SKM-1 treated with dmso at 0.1 percent for 144 hours (cell line): ENCODE measurements around the gene BCL11A.
A peak's percentile ranks its signal among the peaks of the same experiment; 100 is the strongest.

Experiments used
- DNase-seq: peaks from one replicate; lab custom pipeline; 2025; ENCODE audit not compliant: unreplicated experiment; lab: John Stamatoyannopoulos, UW

BCL11A gene

DNA sequence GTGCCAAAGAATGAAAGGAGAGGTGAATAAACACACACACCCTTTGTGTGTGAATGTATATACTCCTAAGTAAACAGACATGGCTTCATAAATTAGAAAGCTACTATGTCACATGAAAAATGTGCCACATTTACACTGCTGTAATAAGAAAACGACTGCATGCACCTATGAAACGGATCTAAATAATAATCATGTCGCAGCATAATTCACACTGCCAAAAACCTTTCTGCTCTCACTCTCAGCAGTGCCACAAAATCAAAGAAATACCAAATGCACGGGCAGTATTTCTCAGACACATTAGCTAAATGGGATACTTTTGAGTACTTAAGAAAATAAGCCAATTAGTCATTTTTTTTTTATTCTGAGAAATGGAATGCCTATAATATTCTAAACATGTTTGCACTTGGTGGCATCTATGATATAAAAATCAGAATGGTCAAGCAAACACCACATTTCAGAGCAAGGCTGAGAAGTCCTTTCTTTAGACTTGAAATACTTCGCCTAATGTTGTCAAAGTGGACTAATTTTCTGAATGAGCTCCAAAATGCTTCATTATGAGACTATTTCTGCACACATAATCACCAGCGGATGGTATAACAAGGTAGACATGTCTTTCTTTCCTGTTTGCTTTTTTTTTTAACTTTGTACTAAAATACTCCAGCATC is 6.6 kb downstream of the BCL11A start:
- DNase-seq: no peak

DNA sequence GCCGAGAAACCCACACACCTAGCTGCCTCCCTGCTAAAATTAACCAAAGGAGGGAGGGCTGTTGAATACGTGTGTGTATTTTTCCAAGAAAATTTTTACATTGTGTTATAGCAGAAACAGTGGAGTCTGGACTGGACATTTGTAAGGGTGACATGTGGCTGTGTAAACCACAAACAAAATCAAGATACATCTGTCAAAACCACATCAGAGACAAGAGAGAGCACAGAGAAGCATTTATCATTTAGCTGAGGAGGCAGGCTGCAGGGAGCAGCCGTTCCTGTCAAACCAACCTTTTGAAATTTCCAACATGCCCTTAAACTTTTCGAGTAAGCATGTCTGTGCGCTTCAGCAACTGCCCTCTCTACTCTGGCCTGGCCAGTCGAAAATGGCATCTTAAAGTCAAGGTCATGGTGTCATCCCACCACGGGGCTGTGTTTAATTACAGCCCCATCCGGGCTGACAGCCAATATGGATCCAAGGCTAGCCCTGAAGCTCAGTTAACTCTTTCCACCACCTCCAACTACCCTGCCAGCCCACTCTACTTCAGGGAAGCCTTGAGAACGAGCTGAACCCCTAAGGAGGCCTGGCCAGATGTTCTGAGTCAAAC is 8.4 kb downstream of the BCL11A start:
- no peak for DNase-seq

DNA sequence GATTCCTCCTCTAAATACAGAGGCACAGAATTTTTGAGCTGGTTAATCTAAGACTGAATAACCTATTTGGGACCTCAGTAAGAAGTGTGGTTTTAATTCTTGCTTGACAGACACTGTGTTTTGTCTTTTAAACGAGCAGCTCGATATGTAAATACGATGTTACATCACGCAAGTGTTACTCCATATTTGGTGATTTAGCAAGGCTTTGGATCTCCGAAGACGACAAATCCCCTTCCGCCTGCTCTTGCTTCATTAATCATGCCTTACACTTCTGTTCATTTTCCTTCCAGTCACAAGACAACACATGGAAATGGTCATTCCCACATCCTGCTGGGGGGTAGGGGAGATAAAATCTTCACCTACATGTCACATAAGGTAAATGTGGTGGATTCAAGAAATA is 9.4 kb downstream of the BCL11A start:
- DNase-seq: no peak

DNA sequence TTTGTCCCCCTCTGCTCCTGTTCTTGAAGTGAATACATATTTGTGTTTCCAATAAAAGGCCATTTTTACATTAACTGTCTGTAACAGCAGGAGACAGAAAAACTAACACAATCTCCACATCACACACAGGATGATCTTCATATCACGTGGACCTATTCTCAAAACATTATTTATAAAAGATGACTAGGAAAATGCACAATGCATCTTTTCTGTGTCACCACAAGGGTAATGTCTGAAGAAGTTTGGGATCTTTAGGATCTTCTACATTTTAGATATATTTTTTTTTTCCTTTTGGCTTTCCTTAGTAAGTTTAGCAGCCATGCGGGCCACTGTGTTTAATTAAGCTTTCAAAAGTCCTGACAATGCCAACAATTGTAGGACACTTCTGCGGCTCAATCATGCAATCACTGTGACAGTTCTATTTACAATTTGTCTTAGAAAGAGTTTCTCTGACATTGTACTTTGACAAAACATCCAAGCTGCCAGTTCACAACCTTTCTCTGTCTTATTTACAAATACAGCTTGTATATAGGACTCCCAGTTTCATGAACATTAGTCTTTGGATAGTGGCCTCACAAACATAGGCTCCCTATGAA is 12.3 kb downstream of the BCL11A start:
- DNase-seq: no peak

DNA sequence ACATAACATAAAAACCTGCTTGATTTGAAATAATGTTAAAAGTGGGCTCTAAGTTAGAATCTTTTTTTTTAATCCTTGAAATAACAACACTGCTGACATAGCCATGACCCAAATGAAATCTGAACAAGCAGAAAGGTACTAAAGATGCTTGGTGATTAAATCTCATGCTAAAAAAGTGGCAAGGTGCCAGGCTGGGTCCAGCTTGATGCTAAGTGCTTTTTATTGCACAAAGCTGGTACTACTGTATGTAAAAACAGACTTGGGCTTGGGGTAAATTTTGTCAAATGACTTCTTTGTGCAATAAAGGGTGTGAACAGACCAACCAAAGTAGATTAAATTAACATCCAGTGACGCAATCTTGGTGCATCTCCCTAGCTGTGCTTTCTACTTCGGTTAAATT is 13.4 kb downstream of the BCL11A start:
- DNase-seq: no peak

DNA sequence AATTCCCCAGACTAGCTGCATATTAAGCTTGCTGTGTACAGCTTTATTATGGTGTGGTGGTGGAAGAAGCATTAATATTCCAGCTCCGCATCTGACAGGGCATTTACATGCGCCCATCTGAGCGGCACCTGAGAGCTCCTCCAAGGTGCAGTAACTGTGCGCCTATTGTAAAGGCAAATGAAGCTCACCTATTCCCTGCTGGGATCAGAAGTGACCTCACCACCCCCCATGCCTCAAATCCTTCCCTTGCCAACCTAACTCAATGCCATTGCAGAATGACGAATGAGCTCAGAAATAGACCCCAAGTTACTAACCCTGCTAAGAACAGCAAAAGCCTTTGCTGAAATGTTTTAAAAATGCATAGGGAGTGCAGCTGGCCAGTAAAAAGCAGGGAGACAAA is 14.3 kb downstream of the BCL11A start:
- no peak for DNase-seq

DNA sequence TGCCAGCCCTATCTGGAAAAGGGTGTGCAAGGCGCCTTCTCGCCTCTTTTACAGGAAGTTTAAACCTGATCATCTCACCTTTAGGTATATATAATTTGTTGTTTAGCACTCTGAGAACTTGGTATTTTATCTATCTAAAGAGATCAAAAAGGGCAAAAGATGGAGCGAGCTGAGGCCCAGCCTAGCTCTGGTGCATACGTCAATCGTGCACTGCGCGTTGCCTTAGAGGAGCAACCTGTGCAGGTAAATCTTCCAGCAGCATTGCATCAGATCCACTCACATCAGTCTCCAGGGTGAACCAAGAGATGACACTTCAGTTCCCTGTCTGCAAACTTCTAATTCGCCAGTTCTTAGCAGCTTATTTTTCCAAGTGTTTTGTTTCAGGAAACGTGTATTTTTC is 15.4 kb downstream of the BCL11A start:
- DNase-seq: no peak

DNA sequence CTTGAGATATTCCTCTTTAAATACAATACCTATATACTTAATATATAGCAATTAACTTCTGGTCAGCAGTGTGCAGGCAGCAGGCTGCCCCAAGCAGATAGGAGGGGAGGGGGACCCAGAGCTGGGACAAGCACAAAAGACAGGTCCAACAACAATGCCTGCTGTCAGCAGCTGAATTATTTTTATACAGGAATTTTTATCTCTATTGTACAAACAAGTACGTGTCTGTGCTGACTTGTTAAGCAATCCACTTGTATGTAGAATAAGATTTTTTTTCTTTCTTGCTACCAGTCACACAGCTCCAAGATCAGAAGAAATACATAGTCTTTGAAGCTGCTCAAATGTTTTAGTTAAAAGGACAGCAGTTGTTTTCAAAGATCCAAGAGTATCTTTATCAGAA is 16.7 kb downstream of the BCL11A start:
- no peak for DNase-seq

DNA sequence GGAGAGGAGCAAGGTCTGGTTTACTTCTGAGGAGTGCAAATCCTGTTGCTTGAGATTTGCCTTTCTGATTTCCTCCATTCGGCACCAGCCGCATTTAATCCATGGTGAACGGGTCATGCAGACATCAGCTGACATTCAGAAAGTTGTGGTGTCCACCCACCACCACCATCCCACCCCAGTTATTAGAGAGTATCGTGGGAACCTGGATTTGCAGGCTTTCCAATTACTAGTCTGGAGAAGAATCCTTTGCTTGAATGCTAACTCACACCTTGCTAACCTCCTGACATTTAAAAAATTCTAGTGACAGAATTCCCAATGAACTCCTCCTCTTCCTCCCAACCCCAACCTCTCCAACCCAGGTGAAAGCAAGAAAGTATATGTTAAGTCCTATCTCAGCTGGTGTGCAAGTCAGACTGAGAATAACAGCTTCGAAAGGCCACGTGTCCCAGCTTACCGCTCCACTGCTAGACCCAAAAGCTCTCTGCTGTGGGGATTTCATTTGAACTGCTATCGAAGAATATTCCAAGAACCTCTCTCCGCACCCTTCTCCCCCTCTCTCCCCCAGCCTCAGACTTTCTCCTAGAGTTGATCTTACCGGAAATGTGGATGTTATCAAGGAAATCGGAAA is 17.7 kb downstream of the BCL11A start:
- DNase-seq: no peak

DNA sequence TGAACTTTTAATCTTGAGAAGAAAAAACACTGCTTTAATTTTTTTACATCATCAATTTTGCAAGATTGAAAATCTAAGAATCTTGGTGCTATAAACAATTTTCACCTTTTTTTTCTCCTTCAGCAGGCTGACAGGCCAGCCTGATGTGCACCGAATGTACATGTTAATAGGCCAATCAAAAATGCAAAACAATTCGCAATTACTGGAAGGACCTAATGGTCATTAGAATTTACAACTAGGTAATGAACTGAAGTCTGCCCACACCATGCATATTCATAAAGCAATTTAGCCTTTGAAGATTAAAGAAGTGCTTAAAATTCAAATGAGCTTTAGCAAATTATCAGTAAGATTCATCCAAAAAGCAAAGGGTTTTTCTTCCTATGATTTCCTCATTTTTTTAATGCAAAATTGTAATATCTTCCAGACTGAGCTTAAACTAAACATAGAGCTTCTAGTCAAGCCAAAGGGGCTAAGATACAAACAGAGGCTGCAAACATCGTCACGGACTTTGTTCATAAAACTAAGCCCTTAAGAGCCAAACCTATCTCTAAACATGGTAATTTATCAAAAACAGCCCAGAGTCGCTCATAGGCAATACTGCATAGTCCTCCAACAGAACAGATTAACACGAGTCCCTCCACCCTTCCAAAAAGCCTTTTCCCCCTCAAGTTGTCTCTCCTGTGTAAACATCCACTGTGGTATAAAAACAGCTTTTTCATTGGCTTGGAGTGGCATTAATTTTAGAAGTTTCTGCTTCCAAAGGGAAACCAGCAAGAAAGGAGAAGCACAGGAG is 18.4 kb downstream of the BCL11A start:
- DNase-seq: no peak

DNA sequence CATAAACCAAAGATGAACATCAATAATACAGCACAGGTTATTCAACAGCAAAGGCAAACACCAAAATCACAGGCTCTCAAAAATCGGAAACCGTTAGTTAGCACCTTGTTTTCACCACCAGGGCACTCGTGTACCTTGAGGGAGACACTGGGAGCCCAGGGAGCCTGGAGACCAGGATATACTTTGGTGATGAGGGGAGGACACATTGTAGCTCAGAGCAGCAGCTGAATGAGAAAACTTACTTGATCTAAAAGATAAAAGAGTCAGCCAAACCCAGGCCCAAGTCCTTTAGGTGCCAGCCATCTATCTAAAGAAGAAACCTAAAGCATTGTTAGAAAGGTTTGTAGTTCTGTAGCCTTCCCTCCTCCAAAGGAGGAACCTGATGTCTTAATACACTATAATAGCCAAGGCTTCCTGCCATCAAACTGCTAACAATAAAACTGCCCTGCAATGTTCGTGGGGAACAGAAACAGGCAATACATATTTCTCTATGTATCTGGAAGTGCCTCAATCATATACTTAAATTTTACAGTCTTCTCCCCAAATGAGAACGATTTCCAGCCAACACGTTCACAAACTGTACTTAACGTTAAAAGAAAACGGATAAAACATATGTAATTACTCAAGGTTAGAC is 19.3 kb downstream of the BCL11A start:
- no peak for DNase-seq

DNA sequence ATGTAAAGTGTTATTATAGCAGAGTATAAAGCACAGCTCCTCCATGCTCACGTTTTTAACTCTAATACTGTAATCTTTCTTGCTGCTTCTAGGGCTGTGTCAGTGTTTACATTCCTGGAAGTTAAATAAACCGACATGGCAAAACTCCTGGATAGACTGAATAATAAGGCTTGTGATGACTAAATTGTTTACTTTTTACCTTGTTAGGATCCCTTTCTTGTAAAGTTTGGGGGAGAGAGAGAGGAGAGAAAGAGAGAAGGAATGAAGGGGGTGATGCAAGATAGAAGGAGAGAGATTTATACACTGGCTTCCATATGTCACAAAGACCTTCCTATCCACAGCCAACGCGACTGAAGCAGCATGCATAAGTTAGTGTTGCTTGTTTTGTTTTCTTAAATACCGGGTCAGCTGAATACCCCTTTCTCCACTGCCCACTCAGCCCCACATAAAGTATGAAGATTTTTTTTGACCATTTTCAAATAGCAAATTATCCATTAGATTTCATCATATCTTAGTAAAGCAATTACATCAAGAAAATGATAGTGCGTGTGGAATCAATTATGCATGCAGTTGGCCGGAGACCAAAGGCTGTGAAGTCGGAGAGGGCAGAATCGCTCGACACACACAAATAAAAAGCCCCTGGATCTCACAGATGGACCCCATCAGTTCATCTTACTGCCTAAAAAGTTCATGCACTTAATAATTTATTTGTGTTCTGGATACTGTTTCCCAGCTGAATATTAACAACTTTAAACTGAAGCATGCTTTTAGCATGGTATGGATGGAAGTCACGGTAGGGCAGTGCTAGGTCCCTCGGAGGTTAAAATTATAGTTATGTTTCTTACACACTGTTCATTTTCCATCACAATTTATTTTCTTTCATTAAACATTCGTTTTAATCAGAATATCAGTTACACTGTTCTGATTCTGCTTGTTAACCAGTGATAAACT is 20.1 kb downstream of the BCL11A start:
- DNase-seq: no peak

DNA sequence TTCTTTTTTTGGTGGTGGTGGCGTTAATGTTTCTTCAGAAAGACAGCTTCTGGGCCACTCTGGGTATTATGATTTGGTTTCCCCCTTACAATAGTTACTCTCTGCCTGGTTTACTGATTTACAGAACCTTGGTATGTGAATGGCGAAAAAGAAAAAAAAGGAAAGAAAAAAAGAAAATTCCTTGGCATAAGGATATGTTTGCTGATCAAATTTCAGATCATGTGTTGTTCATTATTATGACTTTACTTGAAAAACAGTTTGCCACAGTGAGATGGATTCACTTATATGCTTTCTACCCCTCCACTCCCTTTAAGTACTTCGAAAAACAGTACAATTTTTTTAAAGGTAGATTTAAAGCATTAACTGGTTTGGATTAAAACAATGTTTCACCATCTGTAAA is 21.0 kb downstream of the BCL11A start:
- DNase-seq: no peak

DNA sequence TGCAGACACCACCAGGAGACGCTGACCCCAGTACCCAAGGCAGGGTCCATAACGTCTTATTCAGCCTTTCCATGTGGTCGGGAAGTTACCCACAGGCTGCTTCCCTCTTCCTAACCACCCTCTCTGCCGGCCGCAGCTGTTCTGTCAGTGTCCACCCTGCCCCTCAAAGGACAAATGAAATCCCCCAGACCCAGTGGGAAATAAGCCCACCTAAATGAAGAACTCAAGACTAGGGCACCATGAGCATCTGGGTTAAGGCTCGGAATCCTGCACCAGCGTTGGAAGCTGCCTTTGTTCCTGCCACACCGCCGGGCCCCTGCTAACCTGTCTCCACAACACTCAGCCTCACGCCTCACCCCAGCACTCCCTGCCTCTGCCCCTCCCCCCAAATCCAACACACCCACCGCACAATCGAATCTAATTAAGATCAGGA is 21.7 kb downstream of the BCL11A start:
- DNase-seq: no peak

DNA sequence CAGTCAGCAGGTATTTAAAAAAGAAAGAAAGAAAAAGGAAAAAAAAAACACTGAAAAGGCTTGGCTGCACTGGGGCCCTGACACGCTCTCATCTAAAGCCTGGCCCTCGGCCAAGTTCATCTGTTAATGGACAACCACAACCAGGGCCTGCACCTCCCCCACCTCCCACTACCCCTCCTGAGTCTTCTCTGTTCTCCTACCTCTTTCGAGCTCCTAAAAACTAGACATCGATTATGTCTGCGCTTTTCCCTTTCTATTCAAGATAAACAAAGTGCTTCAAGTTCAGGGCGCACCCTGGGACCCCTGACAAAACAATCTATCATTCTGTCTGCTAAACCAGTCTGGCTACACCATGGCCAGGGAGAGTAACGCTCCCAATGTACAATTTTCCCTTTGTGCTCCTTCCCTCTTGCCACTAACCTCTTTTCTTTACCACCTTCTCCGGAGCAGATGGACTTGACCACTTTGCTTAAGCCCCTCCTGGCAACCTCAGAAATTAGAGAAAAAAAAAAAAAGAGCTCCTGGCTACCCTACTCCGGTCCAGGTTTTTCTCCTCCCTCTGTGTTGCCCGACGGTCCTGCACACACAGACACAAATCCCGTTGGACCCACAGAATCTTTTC is 22.7 kb downstream of the BCL11A start:
- DNase-seq: peak; percentile 58

DNA sequence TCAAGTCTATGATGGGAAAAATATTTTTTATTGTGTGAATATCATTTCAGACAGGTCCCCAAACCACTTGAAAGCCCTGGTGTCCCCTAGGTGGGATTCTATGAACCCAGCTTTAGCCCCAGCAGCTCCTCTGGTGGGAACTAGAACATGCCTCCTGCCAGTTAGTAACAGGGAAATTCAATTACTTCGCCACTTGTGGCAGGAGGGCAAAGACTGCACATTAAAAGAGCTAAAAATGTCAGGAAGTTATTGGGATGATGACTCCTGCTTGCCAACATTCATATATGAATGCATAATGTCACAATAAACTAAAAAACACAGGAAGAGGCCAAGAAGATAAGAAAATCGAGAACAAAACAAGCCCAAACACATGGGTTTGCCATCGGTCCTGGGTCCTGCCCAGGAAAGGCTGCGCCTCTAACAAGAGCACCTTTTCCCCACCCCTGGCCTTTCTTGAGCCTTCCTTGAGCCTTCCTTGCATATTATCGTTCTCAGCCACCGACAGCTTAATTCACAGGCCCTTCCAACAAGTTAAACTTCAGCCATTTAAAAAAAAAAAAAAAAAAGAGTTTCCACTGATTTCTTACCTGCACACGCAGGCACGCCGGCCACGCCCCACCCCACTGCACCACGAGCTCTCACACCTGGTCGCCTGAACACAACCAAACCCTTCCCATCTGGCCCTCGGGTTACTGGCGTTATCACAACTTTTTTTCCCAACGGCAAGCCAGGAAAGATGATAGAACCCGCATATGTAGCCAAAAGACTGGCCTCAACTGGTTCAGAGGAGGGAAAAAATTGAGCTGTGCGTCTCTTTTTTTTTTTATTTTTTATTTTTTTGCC is 23.4 kb downstream of the BCL11A start:
- no peak for DNase-seq

DNA sequence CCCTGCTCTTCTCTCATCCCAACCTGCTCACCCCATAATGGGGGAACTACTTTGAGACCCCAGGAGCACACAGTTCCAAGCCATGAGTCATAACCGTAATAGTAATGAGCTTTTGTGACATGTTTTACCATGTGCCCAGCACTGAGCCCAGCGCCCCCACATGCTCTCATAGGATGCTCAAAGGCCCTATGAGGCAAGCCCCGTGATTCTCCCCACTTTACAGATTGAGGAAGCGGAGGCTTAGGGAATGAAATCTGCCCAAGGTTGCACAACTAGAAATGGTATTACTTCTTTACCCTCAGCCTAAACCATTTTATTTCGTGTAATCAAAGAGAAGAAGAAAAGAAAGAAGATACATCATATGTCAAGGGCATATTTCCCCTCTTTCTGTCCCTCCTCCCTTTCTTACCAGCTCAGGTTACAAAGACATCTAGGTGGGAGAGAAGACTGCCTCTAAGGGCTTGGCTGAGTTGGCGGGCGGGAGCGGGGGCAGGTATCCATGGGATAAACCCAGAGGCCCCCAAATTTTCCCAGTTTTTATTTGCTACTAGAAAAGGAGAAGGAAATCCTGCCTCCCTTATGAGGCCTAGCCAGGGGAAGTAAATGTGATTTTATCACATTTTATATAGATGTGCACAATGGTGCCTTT is 24.2 kb downstream of the BCL11A start:
- no peak for DNase-seq
